CD4-positive, alpha-beta T cell treated with Interferon alpha-2 for 1 hour (primary cell): ENCODE measurements around the gene RCAN2.
"Not testable (repeated sequence)": the region's sequence is repeated elsewhere in the genome, so short reads cannot be mapped to it uniquely, and the experiment has no call there.

ENCODE experiments used
- DNase-seq, 2 donors: peaks; one replicate each; pipeline ENCODE4 v3.0.0-alpha.2; 2020 to 2022

RCAN2 gene

GRCh38 chr6:46438245-46438644 is 53.0 kb downstream of the RCAN2 start:
- no peak for DNase-seq

- no peak for DNase-seq
Measured at GRCh38 chr6:46437671-46438221, 53.5 kb downstream of the RCAN2 start.

- no peak for DNase-seq
Measured at GRCh38 chr6:46422619-46423018, 68.6 kb downstream of the RCAN2 start.

- DNase-seq, result no peak
Measured at GRCh38 chr6:46421939-46422338, 69.3 kb downstream of the RCAN2 start.

- no peak for DNase-seq
Measured at GRCh38 chr6:46420921-46421638, 70.2 kb downstream of the RCAN2 start.

- DNase-seq, result peak in 1 of 2 donors; percentile 23
Measured at GRCh38 chr6:46419576-46420002, 71.7 kb downstream of the RCAN2 start.

GRCh38 chr6:46414398-46414797 is 76.9 kb downstream of the RCAN2 start:
- no peak for DNase-seq

- DNase-seq, result no peak
Measured at GRCh38 chr6:46412662-46413061, 78.6 kb downstream of the RCAN2 start.

GRCh38 chr6:46411456-46412197 is 79.6 kb downstream of the RCAN2 start:
- no peak for DNase-seq

- peak; percentile 26 to 61 for DNase-seq
Measured at GRCh38 chr6:46410334-46410953, 80.8 kb downstream of the RCAN2 start.

- no peak for DNase-seq
Measured at GRCh38 chr6:46407776-46408530, 83.3 kb downstream of the RCAN2 start.

GRCh38 chr6:46407246-46407645 is 84.0 kb downstream of the RCAN2 start:
- no peak for DNase-seq

- not testable (repeated sequence) for DNase-seq
Measured at GRCh38 chr6:46405620-46406180, 85.5 kb downstream of the RCAN2 start.

- DNase-seq, result no peak
Measured at GRCh38 chr6:46400898-46401297, 90.4 kb downstream of the RCAN2 start.

GRCh38 chr6:46395530-46395929 is 95.7 kb downstream of the RCAN2 start:
- DNase-seq, result no peak

- DNase-seq, result no peak
Measured at GRCh38 chr6:46393940-46394337, 97.3 kb downstream of the RCAN2 start.

GRCh38 chr6:46393161-46393939 is 97.9 kb downstream of the RCAN2 start:
- DNase-seq, result no peak

- DNase-seq, result no peak
Measured at GRCh38 chr6:46392294-46392693, 99.0 kb downstream of the RCAN2 start.

GRCh38 chr6:46390153-46390876 is 100.9 kb downstream of the RCAN2 start:
- no peak for DNase-seq

- not testable (repeated sequence) for DNase-seq
Measured at GRCh38 chr6:46387728-46388127, 103.5 kb downstream of the RCAN2 start.

- no peak for DNase-seq
Measured at GRCh38 chr6:46381579-46381978, 109.7 kb downstream of the RCAN2 start.
